HG03097 (cell line): Measurements from ENCODE around the gene TSHZ2.

ENCODE experiments used
- ATAC-seq: cut with Tn5 transposase; IDR thresholded peaks from one replicate; pipeline ENCODE4 v1.9.1; 2021; ENCODE audit not compliant: unreplicated experiment, low FRiP score

The TSHZ2 gene

GRCh38 chr20:52972190-52972937, at the start of gene TSHZ2:
TSHZ2 (plus strand) TSS chr20:52972358; CDS start chr20:52973294, 936 bp downstream.
- no peak for ATAC-seq

- no peak for ATAC-seq
These were observed 49.7 kb upstream of the TSHZ2 start for GRCh38 chr20:52922436-52922835.

GRCh38 chr20:52923123-52923937, 48.8 kb upstream of the TSHZ2 start:
- no peak for ATAC-seq

- ATAC-seq: no peak
These were observed 47.5 kb upstream of the TSHZ2 start for GRCh38 chr20:52924411-52925271.

GRCh38 chr20:52926505-52926904, 45.7 kb upstream of the TSHZ2 start:
- ATAC-seq: no peak

GRCh38 chr20:52933867-52934266, 38.3 kb upstream of the TSHZ2 start:
- ATAC-seq: no peak

GRCh38 chr20:52936351-52937340, 35.5 kb upstream of the TSHZ2 start:
- no peak for ATAC-seq

- no peak for ATAC-seq
These were observed 34.5 kb upstream of the TSHZ2 start for GRCh38 chr20:52937591-52938100.

- no peak for ATAC-seq
These were observed 33.0 kb upstream of the TSHZ2 start for GRCh38 chr20:52939141-52939540.

GRCh38 chr20:52941808-52942207, 30.4 kb upstream of the TSHZ2 start:
- no peak for ATAC-seq

- ATAC-seq: no peak
These were observed 28.8 kb upstream of the TSHZ2 start for GRCh38 chr20:52943185-52943841.

- ATAC-seq: no peak
These were observed 26.9 kb upstream of the TSHZ2 start for GRCh38 chr20:52945268-52945667.

GRCh38 chr20:52945862-52946522, 26.2 kb upstream of the TSHZ2 start:
- no peak for ATAC-seq

GRCh38 chr20:52948491-52948890, 23.7 kb upstream of the TSHZ2 start:
- no peak for ATAC-seq

- no peak for ATAC-seq
These were observed 19.1 kb upstream of the TSHZ2 start for GRCh38 chr20:52953020-52953419.

- no peak for ATAC-seq
These were observed 17.3 kb upstream of the TSHZ2 start for GRCh38 chr20:52954849-52955248.

GRCh38 chr20:52958211-52958610, 13.9 kb upstream of the TSHZ2 start:
- no peak for ATAC-seq

GRCh38 chr20:52959125-52959524, 13.0 kb upstream of the TSHZ2 start:
- no peak for ATAC-seq

- no peak for ATAC-seq
These were observed 10.0 kb upstream of the TSHZ2 start for GRCh38 chr20:52962183-52962582.
